ENCODE results near the gene CAMTA1. TPM values are rescaled to one million over a fixed set of nuclear protein-coding genes. Genes with fewer than 3 reads are reported as not detected.

Gene CAMTA1
- polyA plus RNA-seq, 1 donor from 2014 or later = 162 TPM

- Histone ChIP-seq H3K4me2 (ENCODE audit: low read length) (peak overlapping the region; percentile 46), H3K36me3 (ENCODE audit: insufficient read depth, low read length) (peaks cover 28% of the 10 kb centered on the region), H3K79me2 (replicated peaks; ENCODE audit: insufficient read depth, low read length) (peaks cover 33% of the 10 kb centered on the region), H3K27me3 (ENCODE audit: insufficient read depth, low read depth, low read length) (peaks cover 2% of the 10 kb centered on the region), H4K20me1 (ENCODE audit: insufficient read depth) (no peaks in the 10 kb centered on the region), H3K9me3 (ENCODE audit: low read length) (no peaks in the 10 kb centered on the region), H2AFZ (ENCODE audit: low read depth, low read length) (no peak overlapping the region), H3K9ac (ENCODE audit: low read length) (peak overlapping the region; percentile 74), H3K27ac (ENCODE audit: low read length) (no peak overlapping the region), H3K9me2 (ENCODE audit: insufficient read depth, low read length) (no peaks in the 10 kb centered on the region), H3F3A (ENCODE audit: insufficient read depth, low read length, poor library complexity, severe bottlenecking) (peaks cover 8% of the 10 kb centered on the region), H3K4me3 (ENCODE audit: low read length) (peak overlapping the region; percentile 85)
- no peak for TF ChIP-seq POLR2AphosphoS5 (IDR thresholded peaks at IDR 0.05)
- TF ChIP-seq REST (IDR thresholded peaks at IDR 0.05; ENCODE audit: borderline replicate concordance) = peak; percentile 0
These were observed 985.4 kb downstream of the CAMTA1 start for GRCh38 chr1:7770669-7770996.

DNA sequence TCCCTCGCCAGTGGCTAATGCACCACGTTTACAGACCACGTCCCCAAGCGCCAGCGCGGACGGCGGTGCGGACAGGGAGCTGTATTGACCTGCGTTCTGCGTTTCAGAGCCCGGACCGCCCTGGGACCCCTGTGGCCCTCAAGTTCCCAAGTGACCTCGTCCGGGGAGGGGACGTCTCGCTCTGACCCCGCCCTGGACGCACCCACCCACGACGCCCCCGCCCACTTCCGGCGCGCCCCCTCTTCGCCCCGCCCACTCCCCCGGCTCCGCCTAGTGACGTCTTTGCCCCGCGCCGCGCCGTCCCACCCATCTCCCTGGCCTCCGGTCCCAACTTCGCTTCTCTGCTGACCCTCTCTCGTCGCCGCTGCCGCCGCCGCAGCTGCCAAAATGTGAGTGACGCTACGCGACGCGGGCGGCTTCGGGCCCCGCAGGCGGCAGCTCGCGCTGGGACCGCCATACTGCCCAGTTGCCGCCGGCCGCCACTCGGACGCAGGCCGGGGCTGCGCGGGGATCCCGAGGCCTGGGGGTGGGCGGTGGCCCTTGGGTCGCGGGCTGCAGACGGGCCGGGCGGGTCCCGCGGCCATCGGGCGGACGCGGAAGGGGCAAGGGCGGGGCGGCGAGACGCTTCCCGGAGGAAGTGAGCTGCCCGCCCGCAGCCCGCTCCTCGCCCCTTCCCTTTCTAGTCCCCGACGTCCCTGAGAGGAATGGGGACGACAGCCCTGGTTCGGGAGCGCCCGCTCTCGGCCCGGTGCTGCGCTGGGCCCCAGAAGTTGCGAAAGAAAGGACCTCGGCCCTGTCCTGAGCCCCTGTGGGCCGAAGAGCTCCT, 986.0 kb downstream of the CAMTA1 start, which contains the start of gene VAMP3:
VAMP3 (plus strand) TSS at position 300 of the 826 bp plus-strand sequence; CDS start at position 388, 88 bp downstream.
- Histone ChIP-seq H3K27ac (ENCODE audit: low read length) (peak within 1 kb of the TSS; percentile 21), H3K9me2 (ENCODE audit: insufficient read depth, low read length) (no peaks in the 10 kb centered on the region), H3K4me3 (ENCODE audit: low read length) (peak within 1 kb of the TSS; percentile 85), H3K79me2 (replicated peaks; ENCODE audit: insufficient read depth, low read length) (peaks cover 34% of the 10 kb centered on the region), H4K20me1 (ENCODE audit: insufficient read depth) (no peaks in the 10 kb centered on the region), H3K9me3 (ENCODE audit: low read length) (no peaks in the 10 kb centered on the region), H3K9ac (ENCODE audit: low read length) (peak within 1 kb of the TSS; percentile 74), H2AFZ (ENCODE audit: low read depth, low read length) (no peak within 1 kb of the TSS), H3F3A (ENCODE audit: insufficient read depth, low read length, poor library complexity, severe bottlenecking) (peaks cover 8% of the 10 kb centered on the region), H3K36me3 (ENCODE audit: insufficient read depth, low read length) (peaks cover 28% of the 10 kb centered on the region), H3K27me3 (ENCODE audit: insufficient read depth, low read depth, low read length) (peaks cover 2% of the 10 kb centered on the region), H3K4me2 (ENCODE audit: low read length) (peak within 1 kb of the TSS; percentile 90)
- TF ChIP-seq SMC3 (conservative IDR thresholded peaks at IDR 0.05; ENCODE audit: poor library complexity) = no peak
- no peak for TF ChIP-seq RAD21 (conservative IDR thresholded peaks at IDR 0.05)
- TF ChIP-seq TAF1 (IDR thresholded peaks at IDR 0.05; ENCODE audit: low read depth) = no peak
- TF ChIP-seq EZH2 (IDR thresholded peaks at IDR 0.05; ENCODE audit: borderline replicate concordance, insufficient read depth, low read length, poor library complexity, severe bottlenecking) = no peak
- TF ChIP-seq MXI1 (conservative IDR thresholded peaks at IDR 0.05; ENCODE audit: poor library complexity, severe bottlenecking) = peak; percentile 72
- TF ChIP-seq EP300 (conservative IDR thresholded peaks at IDR 0.05; ENCODE audit: poor library complexity, severe bottlenecking) = peak; percentile 42
- TF ChIP-seq POLR2AphosphoS5 (IDR thresholded peaks at IDR 0.05) = peak; percentile 89
- no peak for TF ChIP-seq CTCF (IDR thresholded peaks at IDR 0.05; ENCODE audit: poor library complexity, severe bottlenecking)
- TF ChIP-seq REST (IDR thresholded peaks at IDR 0.05; ENCODE audit: borderline replicate concordance) = no peak

All from neural cell (in vitro differentiated cells).